ENCODE results near the gene C9.

The C9 gene

GRCh38 chr5:39267186-39267585 lies 97.1 kb downstream of the C9 start:
- no peak for DNase-seq
- Histone ChIP-seq H3K9me3 (no peaks in the 10 kb centered on the region), H3K36me3 (no peaks in the 10 kb centered on the region), H3K4me3 (ENCODE audit: low read depth, low read length) (no peak overlapping the region), H3K4me1 (no peaks in the 10 kb centered on the region), H3K27me3 (no peaks in the 10 kb centered on the region)
- no peak for TF ChIP-seq CTCF (IDR thresholded peaks at IDR 0.05; ENCODE audit: low read depth, low read length)

- H3K27me3 ChIP-seq: no peaks in the 10 kb centered on the region
- H3K4me1 ChIP-seq: no peaks in the 10 kb centered on the region
- no peaks in the 10 kb centered on the region for H3K36me3 ChIP-seq
- DNase-seq: no peak
- no peak overlapping the region for H3K4me3 ChIP-seq (ENCODE audit: low read depth, low read length)
- no peak for TF ChIP-seq CTCF (IDR thresholded peaks at IDR 0.05; ENCODE audit: low read depth, low read length)
- no peaks in the 10 kb centered on the region for H3K9me3 ChIP-seq
Observed at GRCh38 chr5:39266442-39266841, 97.9 kb downstream of the C9 start.

GRCh38 chr5:39264528-39264927 lies 99.8 kb downstream of the C9 start:
- H3K27me3 ChIP-seq: no peaks in the 10 kb centered on the region
- DNase-seq: no peak
- TF ChIP-seq CTCF (IDR thresholded peaks at IDR 0.05; ENCODE audit: low read depth, low read length): no peak
- H3K4me3 ChIP-seq (ENCODE audit: low read depth, low read length): no peak overlapping the region
- H3K4me1 ChIP-seq: no peaks in the 10 kb centered on the region
- no peaks in the 10 kb centered on the region for H3K36me3 ChIP-seq
- H3K9me3 ChIP-seq: no peaks in the 10 kb centered on the region

DNA sequence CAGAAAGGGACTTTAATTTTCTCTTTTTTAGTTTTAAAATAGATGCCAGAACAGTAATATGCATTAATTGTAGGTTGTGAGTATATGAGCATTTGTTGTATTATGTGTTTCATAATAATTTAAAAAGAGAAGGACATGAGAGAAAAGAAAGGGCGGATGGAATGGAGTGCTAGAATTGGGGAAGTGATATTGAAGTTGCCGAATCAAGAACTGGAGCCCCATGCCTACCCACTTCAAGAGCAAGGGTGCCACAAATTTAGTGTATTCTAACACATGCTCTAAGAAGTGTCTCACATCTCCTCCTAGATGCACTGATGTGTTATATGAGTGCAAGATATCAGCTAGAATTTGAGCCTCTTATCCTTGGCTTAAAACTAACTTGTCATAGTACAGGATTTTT lies 101.3 kb downstream of the C9 start:
- no peak for TF ChIP-seq CTCF (IDR thresholded peaks at IDR 0.05; ENCODE audit: low read depth, low read length)
- Histone ChIP-seq H3K27me3 (no peaks in the 10 kb centered on the region), H3K36me3 (no peaks in the 10 kb centered on the region), H3K9me3 (no peaks in the 10 kb centered on the region), H3K4me3 (ENCODE audit: low read depth, low read length) (no peak overlapping the region), H3K4me1 (no peaks in the 10 kb centered on the region)
- DNase-seq: no peak

DNA sequence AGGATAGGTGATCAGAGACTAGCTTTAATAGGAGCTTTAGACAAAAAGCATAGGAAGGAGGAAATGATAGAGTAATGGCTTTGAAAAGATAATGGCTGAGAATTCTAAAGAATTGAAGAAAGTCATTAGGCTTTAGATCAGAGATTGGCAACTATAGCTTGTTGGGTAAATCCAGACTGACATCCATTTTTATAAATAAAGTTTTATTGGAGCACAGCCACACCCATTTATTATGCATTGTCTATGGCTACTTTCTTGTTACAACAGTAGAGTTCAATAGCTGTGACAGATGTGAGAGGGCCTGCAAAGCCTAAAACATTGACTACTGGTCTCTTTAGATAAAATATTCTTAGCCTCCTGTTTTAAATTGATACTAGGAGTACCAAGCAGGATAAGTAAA lies 104.2 kb downstream of the C9 start:
- Histone ChIP-seq H3K36me3 (no peaks in the 10 kb centered on the region), H3K27me3 (no peaks in the 10 kb centered on the region; the same call in 1 of the 2 replicates), H3K4me3 (ENCODE audit: low read depth, low read length) (no peak overlapping the region), H3K4me1 (no peaks in the 10 kb centered on the region), H3K9me3 (no peaks in the 10 kb centered on the region)
- DNase-seq: no peak
- no peak for TF ChIP-seq CTCF (IDR thresholded peaks at IDR 0.05; ENCODE audit: low read depth, low read length)

GRCh38 chr5:39257554-39257953 lies 106.7 kb downstream of the C9 start:
- Histone ChIP-seq H3K4me3 (ENCODE audit: low read depth, low read length) (no peak overlapping the region), H3K27me3 (no peaks in the 10 kb centered on the region; the same call in 1 of the 2 replicates), H3K36me3 (no peaks in the 10 kb centered on the region), H3K9me3 (no peaks in the 10 kb centered on the region), H3K4me1 (no peaks in the 10 kb centered on the region)
- TF ChIP-seq CTCF (IDR thresholded peaks at IDR 0.05; ENCODE audit: low read depth, low read length): no peak
- DNase-seq: no peak
